ENCODE measurements around the gene COL13A1. TPM values are rescaled to one million over a fixed set of nuclear protein-coding genes. Genes with fewer than 3 reads are reported as not detected.

The COL13A1 gene
- total RNA-seq, 1 donor from 2014 or later: 0.89 TPM

- intact Hi-C loops (cut with DNase I): no loop called here
- DNase-seq: no peak
- ATAC-seq (ENCODE audit: poor library complexity): no peak
Measured at GRCh38 chr10:69944761-69945160, 143.1 kb downstream of the COL13A1 start.

DNA sequence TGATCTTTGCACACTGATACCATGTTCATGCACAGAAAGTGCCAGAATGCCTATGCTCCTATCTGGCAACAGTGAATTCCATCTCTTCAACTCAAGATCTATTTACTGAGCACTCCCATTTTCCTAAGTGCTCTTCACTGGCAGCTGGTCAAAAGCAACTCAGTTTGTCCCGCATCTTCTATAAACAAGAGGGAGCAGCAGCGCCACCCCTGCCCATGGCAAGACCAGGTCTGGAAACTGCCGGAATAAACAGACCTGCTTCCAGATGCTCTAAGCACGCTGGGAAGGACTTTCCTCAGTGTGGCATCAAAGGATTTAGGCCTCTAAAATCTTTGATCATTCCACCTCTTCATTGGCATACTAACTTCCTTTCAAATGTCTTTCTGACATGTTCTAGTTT, 146.6 kb downstream of the COL13A1 start:
- ATAC-seq (ENCODE audit: poor library complexity): no peak
- no peak for DNase-seq

DNA sequence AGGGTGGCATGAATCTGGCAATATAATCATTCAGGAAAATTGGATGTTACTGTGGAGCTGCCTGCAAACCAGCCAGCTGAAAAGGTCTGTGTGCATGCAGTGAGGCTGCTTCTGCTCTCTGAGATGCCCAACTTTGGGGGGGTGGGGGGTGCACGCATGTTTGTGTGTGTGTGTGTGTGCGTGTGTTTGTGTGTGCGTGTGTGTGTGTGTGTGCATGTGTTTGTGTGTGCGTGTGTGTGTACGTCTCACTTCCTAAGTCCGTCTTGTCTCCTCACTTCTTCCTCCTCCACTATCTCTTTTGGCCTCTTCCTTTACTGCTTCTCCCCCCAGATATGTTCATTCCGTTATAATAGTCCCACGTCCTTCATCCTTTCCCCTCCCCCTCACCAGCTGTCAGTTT, 148.1 kb downstream of the COL13A1 start:
- ATAC-seq (ENCODE audit: poor library complexity): no peak

More for the DNA sequence above, 146.6 kb downstream of the COL13A1 start:
- intact Hi-C loops (cut with DNase I): no loop called here

DNA sequence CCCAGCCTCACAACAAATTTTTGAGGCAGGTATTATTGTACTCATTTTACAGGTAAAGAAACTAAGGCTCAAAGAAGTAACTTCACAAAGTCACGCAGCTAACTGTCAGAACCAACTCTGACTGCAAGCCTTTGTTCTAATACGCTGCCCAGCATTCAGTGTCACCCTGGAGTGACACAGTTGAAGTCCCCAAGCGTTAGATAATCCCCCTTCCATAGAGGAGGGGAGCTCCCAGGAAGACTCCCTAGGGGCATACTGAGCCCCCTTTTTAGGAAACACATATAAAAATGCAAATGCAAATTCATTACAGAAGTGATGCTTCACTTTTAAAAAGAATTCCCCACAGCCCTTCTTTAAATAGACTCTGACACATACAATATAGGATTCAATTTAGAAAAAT, 150.0 kb downstream of the COL13A1 start:
- intact Hi-C loops (cut with DNase I): no loop called here
- ATAC-seq (ENCODE audit: poor library complexity) (no peak), DNase-seq (no peak)

More for the DNA sequence above, 148.1 kb downstream of the COL13A1 start:
- no peak for DNase-seq
- intact Hi-C loops (cut with DNase I): no loop called here

DNA sequence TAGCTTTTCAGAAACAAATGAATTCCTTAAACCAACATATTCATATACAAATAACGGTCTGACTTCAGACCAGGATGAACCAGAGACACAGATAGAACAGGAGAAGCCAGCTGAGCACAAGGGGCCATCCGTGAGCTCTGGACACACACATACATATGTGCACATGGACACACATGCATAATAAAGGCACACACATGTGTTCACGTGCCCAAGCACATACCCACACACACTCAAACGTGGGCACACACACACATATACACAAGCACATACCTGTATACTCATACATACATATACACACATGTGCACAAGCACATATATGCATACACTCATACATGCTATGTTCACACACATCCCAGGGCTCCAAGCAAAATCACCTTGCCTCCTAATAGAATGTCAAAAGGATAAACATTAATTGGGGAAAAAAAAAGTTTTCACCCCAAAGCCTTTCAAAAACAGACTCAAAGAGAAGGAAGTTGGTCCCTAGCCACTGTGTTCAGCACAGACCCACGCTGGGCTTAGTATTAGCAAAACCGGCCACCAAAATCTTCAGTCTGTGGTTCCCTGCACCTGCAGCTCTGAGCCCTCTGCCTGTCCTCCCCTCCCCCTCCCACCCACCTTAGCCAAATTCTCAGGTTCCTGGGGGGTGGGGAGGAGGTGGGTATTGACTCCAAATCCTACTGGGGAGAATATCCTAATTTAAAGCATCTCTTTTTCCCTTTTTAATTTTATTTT, 150.5 kb downstream of the COL13A1 start:
- ATAC-seq (ENCODE audit: poor library complexity) (no peak), DNase-seq (no peak)
- intact Hi-C loops (cut with DNase I): no loop called here

GRCh38 chr10:69952821-69953221, 151.1 kb downstream of the COL13A1 start:
- intact Hi-C loops (cut with DNase I): no loop called here
- no peak for DNase-seq
- no peak for ATAC-seq (ENCODE audit: poor library complexity)

DNA sequence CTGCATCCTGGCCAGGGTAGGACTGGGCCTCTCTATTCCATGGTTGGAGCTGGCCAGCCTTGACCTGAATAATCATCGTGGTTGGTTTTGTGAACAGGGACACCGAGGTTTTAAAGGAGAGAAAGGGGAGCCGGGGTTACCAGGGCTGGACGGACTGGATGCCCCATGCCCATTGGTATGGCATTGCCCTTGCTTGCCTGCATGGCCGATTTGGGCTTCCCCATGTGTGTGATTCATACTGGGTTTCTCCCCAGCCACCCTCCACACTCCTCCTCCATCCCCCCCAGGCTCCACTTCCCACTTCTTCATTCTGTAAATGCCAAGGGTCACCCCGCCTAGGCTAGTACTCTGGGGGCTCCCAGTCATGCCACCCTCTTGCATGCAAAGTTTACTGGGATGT, 152.1 kb downstream of the COL13A1 start:
- DNase-seq (no peak), ATAC-seq (ENCODE audit: poor library complexity) (no peak)
- intact Hi-C loops (cut with DNase I): no loop called here

GRCh38 chr10:69955211-69955805, 153.6 kb downstream of the COL13A1 start:
- intact Hi-C loops (cut with DNase I): no loop called here
- ATAC-seq (ENCODE audit: poor library complexity) (no peak), DNase-seq (no peak)

- ATAC-seq (ENCODE audit: poor library complexity): no peak
- intact Hi-C loops (cut with DNase I): no loop called here
Measured at GRCh38 chr10:69955897-69956740, 154.4 kb downstream of the COL13A1 start.

DNA sequence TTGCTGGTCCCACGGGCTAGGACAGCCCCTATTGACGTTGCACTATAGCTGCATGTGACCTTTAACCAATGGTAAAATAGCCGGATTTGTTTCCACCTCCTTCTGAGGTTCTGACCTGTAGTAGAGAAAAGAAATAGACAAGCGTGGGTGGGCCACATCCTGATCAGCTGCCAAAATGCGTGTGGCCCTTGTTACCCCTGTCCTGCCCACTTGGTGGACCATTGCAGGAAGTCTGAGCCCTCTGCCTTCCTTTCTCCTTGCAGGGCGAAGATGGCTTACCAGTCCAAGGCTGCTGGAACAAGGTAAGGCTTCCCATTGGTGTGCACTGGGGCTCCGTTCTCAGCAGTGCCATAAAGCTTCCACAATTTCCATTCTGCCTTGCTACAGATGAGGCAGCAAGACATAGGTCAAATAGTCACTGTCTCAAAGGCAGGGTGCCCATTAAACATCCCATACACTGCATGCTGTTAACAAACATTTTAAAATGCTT, 155.1 kb downstream of the COL13A1 start:
- intact Hi-C loops (cut with DNase I): no loop called here
- DNase-seq: no peak

More at GRCh38 chr10:69955897-69956740, 154.4 kb downstream of the COL13A1 start:
- no peak for DNase-seq

DNA sequence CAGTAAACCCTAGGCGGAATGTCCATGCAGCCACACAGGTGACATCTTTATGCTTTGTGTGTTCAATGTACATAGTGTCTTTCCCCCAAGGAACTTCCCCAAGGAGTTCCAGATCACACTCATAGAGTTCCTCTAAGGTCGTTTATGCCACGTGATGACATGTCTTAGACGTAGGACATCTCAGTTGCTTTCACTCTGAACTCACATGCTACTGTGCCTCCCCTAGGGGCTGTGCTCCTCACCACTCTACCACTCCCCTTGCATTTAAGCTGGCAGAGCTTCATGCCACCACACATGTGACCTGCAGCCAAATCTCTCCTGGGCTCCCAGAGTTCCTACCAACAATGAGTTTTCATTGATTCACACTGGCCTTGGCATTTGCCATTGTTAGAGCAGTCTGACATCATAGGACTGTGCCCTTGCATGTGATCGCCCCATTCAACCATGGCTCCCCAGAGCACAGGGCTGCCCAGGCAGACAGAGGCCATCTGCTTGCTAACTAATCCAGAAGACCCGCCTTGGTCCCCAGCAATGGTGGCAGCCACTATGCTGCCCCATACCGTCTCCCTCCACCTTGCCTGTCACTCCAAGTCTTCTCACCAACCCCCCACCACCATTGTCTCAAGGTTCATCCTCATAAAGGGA, 155.7 kb downstream of the COL13A1 start:
- ATAC-seq (ENCODE audit: poor library complexity) (no peak), DNase-seq (no peak)
- intact Hi-C loops (cut with DNase I): no loop called here

More for the DNA sequence above, 155.1 kb downstream of the COL13A1 start:
- no peak for ATAC-seq (ENCODE audit: poor library complexity)

DNA sequence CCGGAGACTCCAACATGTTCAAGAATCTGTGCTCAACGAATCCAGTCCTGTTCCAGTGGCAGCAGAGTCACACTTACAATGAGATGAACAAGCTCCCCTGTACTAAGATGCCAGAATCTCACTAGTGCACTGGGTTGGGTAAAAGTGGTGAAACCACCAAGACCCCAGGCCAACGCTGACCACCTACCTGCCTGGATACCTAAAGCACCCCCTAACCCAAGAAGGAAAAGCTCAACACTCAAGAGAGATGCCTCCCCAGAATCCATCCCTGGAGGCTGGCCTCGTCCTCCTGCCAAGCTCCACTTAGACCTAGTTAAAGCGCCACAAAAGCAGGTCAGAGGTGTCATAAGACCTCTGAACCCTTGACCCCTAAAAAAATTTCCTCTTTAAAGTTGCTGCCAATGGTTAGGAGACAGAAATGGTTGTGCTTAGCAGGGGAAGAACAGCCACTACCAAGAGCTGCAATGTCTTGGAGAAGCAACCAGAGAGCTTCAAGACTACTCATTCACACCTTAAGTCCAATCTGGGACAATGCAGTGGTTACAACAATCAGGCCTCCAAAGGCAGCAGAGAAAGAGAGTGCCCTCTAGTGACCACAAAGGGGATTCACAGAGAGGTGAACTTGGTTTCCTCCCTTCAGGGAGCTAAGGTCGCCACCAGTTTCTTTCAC, 156.3 kb downstream of the COL13A1 start:
- DNase-seq: no peak
- intact Hi-C loops (cut with DNase I): no loop called here
- ATAC-seq (ENCODE audit: poor library complexity): no peak

DNA sequence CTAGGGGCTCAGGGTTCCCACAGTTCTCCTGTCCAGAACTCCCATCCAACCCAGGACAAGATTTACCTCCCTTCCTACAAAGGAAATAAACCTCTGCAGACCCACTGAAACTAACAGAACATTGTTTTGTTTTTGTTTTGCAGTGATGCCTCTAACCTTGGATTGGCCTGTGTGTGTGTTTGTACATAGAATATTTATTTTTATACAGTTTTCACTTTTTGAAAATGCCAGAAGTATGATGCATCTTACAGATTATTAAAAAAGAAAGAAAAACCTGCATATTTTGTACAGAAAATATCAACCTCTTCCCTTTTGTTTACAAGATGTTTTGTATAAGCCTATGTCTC, 156.8 kb downstream of the COL13A1 start:
- no peak for ATAC-seq (ENCODE audit: poor library complexity)
- no peak for DNase-seq
- intact Hi-C loops (cut with DNase I): no loop called here

DNA sequence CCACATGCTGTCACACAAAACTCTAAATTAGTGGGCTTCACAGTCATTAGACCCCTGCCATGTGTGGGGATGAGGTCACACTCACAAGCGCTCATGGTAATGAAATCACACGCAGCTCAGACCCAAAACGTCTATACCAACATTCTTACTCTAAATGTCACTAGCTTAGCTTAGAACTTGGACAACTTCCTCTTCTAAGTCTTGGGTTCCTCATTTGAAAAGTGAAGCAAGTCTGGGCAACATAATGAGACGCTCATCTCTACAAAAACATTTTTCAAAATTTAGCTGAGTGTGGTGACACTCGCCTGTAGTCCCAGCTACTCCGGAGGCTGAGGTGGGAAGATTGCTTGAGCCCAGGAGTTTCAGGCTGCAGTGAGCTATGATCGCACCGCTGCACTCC, 158.2 kb downstream of the COL13A1 start:
- ATAC-seq (ENCODE audit: poor library complexity) (peak; percentile 42), DNase-seq (no peak)
- intact Hi-C loops (cut with DNase I): no loop called here

GRCh38 chr10:69960606-69960987, 158.9 kb downstream of the COL13A1 start:
- ATAC-seq (ENCODE audit: poor library complexity) (no peak), DNase-seq (no peak)
- intact Hi-C loops (cut with DNase I): no loop called here

- intact Hi-C loops (cut with DNase I): no loop called here
- DNase-seq: no peak
- ATAC-seq (ENCODE audit: poor library complexity): peak; percentile 30
Measured at GRCh38 chr10:69960988-69961880, 159.5 kb downstream of the COL13A1 start.

GRCh38 chr10:69961881-69962745, 160.4 kb downstream of the COL13A1 start:
- DNase-seq (no peak), ATAC-seq (ENCODE audit: poor library complexity) (no peak)
- intact Hi-C loops (cut with DNase I): no loop called here
